Measurements from ENCODE around the gene LTBP3.
A peak's percentile ranks its signal among the peaks of the same experiment; 100 is the strongest.

Gene LTBP3

DNA sequence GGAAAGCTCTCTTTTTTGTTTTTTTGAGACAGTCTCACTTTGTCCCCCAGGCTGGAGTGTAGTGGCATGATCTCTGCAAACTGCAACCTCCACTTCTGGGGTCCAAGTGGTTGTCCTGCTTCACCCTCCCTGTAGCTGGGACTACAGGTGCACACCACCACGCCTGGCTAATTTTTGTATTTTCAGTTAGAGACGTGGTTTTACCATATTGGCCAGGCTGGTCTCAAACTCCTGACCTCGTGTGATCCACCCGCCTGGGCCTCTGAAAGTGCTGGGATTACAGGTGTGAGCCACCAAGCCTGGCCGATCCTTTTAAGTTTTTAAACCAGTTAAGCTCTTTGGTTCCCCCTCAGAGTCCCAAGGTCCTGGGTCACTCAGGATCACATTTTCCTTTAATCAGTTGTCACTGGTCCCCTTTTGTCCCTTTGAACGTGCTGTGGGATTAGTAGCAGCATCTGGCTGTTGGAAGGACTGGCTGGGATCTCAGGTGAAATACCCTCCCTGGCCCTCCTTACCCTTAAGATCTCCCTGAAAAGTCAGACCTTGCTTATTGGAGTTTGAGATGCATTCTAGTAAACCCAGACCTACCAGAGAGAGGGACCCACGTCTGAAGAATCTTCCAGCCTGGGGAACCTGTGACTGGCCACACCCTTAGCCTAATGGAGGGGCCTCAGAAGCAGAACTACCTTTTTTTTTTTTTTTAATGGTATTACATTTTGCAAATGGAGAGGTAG lies 51.2 kb downstream of the LTBP3 start (continued):
- TF ChIP-seq, protein P1, sequence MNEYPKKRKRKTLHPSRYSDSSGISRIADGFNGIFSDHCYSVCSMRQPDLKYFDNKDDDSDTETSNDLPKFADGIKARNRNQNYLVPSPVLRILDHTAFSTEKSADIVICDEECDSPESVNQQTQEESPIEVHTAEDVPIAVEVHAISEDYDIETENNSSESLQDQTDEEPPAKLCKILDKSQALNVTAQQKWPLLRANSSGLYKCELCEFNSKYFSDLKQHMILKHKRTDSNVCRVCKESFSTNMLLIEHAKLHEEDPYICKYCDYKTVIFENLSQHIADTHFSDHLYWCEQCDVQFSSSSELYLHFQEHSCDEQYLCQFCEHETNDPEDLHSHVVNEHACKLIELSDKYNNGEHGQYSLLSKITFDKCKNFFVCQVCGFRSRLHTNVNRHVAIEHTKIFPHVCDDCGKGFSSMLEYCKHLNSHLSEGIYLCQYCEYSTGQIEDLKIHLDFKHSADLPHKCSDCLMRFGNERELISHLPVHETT (tag by site-specific recombination; IDR thresholded peaks at IDR 0.05), result 0 out of 2 replicates have a peak, but pooled peaks have one; percentile 17
- TF ChIP-seq ZNF610 (tag by site-specific recombination; IDR thresholded peaks at IDR 0.05; ENCODE audit: borderline replicate concordance), result no peak
- peak; percentile 95; the same call in 1 of the 2 replicates for TF ChIP-seq BCL11A (tag by site-specific recombination; IDR thresholded peaks at IDR 0.05; ENCODE audit: low read depth)
- TF ChIP-seq, protein P2, sequence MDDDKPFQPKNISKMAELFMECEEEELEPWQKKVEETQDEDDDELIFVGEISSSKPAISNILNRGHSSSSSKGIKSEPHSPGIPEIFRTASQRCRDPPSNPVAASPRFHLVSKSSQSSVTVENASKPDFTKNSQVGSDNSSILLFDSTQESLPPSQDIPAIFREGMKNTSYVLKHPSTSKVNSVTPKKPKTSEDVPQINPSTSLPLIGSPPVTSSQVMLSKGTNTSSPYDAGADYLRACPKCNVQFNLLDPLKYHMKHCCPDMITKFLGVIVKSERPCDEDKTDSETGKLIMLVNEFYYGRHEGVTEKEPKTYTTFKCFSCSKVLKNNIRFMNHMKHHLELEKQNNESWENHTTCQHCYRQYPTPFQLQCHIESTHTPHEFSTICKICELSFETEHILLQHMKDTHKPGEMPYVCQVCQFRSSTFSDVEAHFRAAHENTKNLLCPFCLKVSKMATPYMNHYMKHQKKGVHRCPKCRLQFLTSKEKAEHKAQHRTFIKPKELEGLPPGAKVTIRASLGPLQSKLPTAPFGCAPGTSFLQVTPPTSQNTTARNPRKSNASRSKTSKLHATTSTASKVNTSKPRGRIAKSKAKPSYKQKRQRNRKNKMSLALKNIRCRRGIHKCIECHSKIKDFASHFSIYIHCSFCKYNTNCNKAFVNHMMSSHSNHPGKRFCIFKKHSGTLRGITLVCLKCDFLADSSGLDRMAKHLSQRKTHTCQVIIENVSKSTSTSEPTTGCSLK (tag by site-specific recombination; IDR thresholded peaks at IDR 0.05), result no peak
- TF ChIP-seq, protein P3, sequence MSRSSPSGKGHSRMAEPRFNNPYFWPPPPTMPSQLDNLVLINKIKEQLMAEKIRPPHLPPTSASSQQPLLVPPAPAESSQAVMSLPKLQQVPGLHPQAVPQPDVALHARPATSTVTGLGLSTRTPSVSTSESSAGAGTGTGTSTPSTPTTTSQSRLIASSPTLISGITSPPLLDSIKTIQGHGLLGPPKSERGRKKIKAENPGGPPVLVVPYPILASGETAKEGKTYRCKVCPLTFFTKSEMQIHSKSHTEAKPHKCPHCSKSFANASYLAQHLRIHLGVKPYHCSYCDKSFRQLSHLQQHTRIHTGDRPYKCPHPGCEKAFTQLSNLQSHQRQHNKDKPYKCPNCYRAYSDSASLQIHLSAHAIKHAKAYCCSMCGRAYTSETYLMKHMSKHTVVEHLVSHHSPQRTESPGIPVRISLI (tag by site-specific recombination; IDR thresholded peaks at IDR 0.05), result 0 out of 2 replicates have a peak, but pooled peaks have one; percentile 17
- no peak for TF ChIP-seq ZNF529 (tag by site-specific recombination; IDR thresholded peaks at IDR 0.05; ENCODE audit: insufficient replicate concordance)
- peak; percentile 23; the same call in 1 of the 2 replicates for TF ChIP-seq MZF1 (tag by site-specific recombination; IDR thresholded peaks at IDR 0.05; ENCODE audit: borderline replicate concordance)
- peak; percentile 41; the same call in 1 of the 2 replicates for TF ChIP-seq SCRT1 (tag by site-specific recombination; IDR thresholded peaks at IDR 0.05; ENCODE audit: borderline replicate concordance)
- no peak for TF ChIP-seq SP3 (tag by site-specific recombination; IDR thresholded peaks at IDR 0.05)
- TF ChIP-seq, protein P4, sequence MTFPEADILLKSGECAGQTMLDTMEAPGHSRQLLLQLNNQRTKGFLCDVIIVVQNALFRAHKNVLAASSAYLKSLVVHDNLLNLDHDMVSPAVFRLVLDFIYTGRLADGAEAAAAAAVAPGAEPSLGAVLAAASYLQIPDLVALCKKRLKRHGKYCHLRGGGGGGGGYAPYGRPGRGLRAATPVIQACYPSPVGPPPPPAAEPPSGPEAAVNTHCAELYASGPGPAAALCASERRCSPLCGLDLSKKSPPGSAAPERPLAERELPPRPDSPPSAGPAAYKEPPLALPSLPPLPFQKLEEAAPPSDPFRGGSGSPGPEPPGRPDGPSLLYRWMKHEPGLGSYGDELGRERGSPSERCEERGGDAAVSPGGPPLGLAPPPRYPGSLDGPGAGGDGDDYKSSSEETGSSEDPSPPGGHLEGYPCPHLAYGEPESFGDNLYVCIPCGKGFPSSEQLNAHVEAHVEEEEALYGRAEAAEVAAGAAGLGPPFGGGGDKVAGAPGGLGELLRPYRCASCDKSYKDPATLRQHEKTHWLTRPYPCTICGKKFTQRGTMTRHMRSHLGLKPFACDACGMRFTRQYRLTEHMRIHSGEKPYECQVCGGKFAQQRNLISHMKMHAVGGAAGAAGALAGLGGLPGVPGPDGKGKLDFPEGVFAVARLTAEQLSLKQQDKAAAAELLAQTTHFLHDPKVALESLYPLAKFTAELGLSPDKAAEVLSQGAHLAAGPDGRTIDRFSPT (tag by site-specific recombination; IDR thresholded peaks at IDR 0.05), result peak; percentile 28; the same call in 1 of the 2 replicates
- TF ChIP-seq GLIS1 (tag by site-specific recombination; IDR thresholded peaks at IDR 0.05), result peak; percentile 10; the same call in 1 of the 2 replicates
- no peak for TF ChIP-seq ZNF324 (tag by site-specific recombination; IDR thresholded peaks at IDR 0.05)
- TF ChIP-seq ZNF596 (tag by site-specific recombination; IDR thresholded peaks at IDR 0.05), result no peak
- peak; percentile 32; the same call in 1 of the 2 replicates for TF ChIP-seq ZNF501 (tag by site-specific recombination; IDR thresholded peaks at IDR 0.05)
- TF ChIP-seq ZNF670 (tag by site-specific recombination; IDR thresholded peaks at IDR 0.05; ENCODE audit: low read depth), result no peak
- TF ChIP-seq, protein P5, sequence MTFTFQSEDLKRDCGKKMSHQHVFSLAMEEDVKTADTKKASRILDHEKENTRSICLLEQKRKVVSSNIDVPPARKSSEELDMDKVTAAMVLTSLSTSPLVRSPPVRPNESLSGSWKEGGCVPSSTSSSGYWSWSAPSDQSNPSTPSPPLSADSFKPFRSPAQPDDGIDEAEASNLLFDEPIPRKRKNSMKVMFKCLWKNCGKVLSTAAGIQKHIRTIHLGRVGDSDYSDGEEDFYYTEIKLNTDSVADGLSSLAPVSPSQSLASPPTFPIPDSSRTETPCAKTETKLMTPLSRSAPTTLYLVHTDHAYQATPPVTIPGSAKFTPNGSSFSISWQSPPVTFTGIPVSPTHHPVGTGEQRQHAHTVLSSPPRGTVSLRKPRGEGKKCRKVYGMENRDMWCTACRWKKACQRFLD (tag by site-specific recombination; IDR thresholded peaks at IDR 0.05), result no peak
- TF ChIP-seq, protein P6, sequence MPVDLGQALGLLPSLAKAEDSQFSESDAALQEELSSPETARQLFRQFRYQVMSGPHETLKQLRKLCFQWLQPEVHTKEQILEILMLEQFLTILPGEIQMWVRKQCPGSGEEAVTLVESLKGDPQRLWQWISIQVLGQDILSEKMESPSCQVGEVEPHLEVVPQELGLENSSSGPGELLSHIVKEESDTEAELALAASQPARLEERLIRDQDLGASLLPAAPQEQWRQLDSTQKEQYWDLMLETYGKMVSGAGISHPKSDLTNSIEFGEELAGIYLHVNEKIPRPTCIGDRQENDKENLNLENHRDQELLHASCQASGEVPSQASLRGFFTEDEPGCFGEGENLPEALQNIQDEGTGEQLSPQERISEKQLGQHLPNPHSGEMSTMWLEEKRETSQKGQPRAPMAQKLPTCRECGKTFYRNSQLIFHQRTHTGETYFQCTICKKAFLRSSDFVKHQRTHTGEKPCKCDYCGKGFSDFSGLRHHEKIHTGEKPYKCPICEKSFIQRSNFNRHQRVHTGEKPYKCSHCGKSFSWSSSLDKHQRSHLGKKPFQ (tag by site-specific recombination; IDR thresholded peaks at IDR 0.05), result peak; percentile 26; the same call in 1 of the 2 replicates
- peak; percentile 42; the same call in 1 of the 2 replicates for TF ChIP-seq SCRT2 (tag by site-specific recombination; IDR thresholded peaks at IDR 0.05)
- peak; percentile 31; the same call in 1 of the 2 replicates for TF ChIP-seq OVOL3 (tag by site-specific recombination; IDR thresholded peaks at IDR 0.05)
- TF ChIP-seq ZFP37 (tag by site-specific recombination; IDR thresholded peaks at IDR 0.05), result 0 out of 2 replicates have a peak, but pooled peaks have one; percentile 33
- TF ChIP-seq, protein P7, sequence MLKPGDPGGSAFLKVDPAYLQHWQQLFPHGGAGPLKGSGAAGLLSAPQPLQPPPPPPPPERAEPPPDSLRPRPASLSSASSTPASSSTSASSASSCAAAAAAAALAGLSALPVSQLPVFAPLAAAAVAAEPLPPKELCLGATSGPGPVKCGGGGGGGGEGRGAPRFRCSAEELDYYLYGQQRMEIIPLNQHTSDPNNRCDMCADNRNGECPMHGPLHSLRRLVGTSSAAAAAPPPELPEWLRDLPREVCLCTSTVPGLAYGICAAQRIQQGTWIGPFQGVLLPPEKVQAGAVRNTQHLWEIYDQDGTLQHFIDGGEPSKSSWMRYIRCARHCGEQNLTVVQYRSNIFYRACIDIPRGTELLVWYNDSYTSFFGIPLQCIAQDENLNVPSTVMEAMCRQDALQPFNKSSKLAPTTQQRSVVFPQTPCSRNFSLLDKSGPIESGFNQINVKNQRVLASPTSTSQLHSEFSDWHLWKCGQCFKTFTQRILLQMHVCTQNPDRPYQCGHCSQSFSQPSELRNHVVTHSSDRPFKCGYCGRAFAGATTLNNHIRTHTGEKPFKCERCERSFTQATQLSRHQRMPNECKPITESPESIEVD (tag by site-specific recombination; IDR thresholded peaks at IDR 0.05), result no peak
- peak; percentile 49 for TF ChIP-seq GLIS2 (tag by site-specific recombination; IDR thresholded peaks at IDR 0.05)

Measured in HEK293 (cell line).